Left ventricle myocardium inferior (tissue), 1 donor: ENCODE data around the gene TNFRSF8. TPM values are rescaled to one million over a fixed set of nuclear protein-coding genes. Genes with fewer than 3 reads are reported as not detected.
A peak's percentile ranks its signal among the peaks of the same experiment; 100 is the strongest.
"Not testable (repeated sequence)": the region's sequence is repeated elsewhere in the genome, so short reads cannot be mapped to it uniquely, and the experiment has no call there.

Experiments
- DNase-seq: peaks from one replicate; pipeline ENCODE4 v3.0.0-alpha.2; 2020
- H3K27ac ChIP-seq: fragments of 200-600 bp; replicated peaks from 2 replicates; pipeline ENCODE4 v1.8.0; 2021
- H3K27me3 ChIP-seq: fragments of 200-600 bp; 2 replicates; pipeline ENCODE4 v1.8.0; 2021; ENCODE audit warnings: low read depth
- H3K36me3 ChIP-seq: fragments of 200-600 bp; 2 replicates; pipeline ENCODE4 v1.8.0; 2021
- H3K4me1 ChIP-seq: fragments of 200-600 bp; 2 replicates; pipeline ENCODE4 v1.8.0; 2021
- H3K4me3 ChIP-seq: fragments of 200-600 bp; 2 replicates; pipeline ENCODE4 v1.8.0; 2021; ENCODE audit warnings: mild to moderate bottlenecking, moderate library complexity
- H3K9me3 ChIP-seq: fragments of 200-600 bp; replicated peaks from 2 replicates; pipeline ENCODE4 v1.8.0; 2021
- CTCF ChIP-seq: fragments of 200-600 bp; IDR thresholded peaks from 2 replicates; pipeline ENCODE4 v1.8.0; 2021; ENCODE audit warnings: antibody characterized with exemption, mild to moderate bottlenecking, borderline replicate concordance
- intact Hi-C: fragments of 100-400 bp; cut with micrococcal nuclease; formaldehyde crosslinking; loops from one replicate; pipeline ENCODE4 v1.11.0; 2022
- total RNA-seq: library from RNA; stranded (reverse); fragmentation: NEBNext Ultra II Directional; extraction: Animal tissue kit (Norgen Biotek cat#: 25700); gene quantifications from one replicate; pipeline ENCODE4 v1.2.1, GENCODE V29; 2021
- donor health status: DM: no; HTN: yes; CAD: no; lungs with severe emphysema.

The TNFRSF8 gene
- total RNA-seq, 1 donor from 2014 or later: 0.82 TPM

GRCh38 chr1:12028957-12029511, 34.1 kb upstream of the TNFRSF8 start:
- no peak overlapping the region for H3K4me3 ChIP-seq
- no peak for TF ChIP-seq CTCF
- peaks cover 68% of the 10 kb centered on the region for H3K36me3 ChIP-seq
- DNase-seq: no peak
- H3K27me3 ChIP-seq: no peaks in the 10 kb centered on the region
- H3K4me1 ChIP-seq: peaks cover under 1% of the 10 kb centered on the region
- no peak overlapping the region for H3K27ac ChIP-seq
- intact Hi-C loops: no loop called here
- H3K9me3 ChIP-seq: no peaks in the 10 kb centered on the region

DNA sequence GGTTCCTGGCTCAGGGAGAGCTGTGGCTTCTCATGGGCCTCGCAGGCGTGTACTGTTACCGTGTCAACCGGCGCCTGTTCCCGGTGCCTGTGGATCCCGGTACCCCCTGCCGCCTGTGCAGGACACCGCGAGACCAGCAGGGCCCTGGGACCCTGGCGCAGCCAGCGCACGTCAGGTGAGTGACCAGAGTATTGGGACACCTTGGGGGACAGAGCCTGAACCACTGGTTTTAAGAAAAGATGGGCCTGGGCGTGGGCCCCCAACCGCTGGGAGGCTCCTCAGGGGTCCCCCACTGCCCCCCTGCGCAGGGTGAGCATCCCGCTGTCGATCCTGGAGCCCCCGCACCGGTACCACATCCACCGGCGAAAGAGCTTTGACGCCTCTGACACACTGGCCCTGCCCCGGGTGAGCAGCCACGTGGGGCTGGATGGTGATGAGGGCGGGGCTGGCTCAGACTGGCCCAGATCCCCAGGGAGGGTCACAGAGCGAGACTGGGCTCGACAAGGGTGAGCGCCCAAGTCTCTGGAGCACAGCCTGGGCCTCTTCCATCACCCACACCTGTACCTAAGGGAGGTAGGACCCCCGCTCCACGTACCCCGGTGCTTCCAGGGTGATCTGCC, 33.3 kb upstream of the TNFRSF8 start:
- no peak overlapping the region for H3K4me3 ChIP-seq
- intact Hi-C loops: no loop called here
- peaks cover 61% of the 10 kb centered on the region for H3K36me3 ChIP-seq
- H3K27me3 ChIP-seq: no peaks in the 10 kb centered on the region
- H3K27ac ChIP-seq: no peak overlapping the region
- H3K9me3 ChIP-seq: no peaks in the 10 kb centered on the region
- peaks cover 7% of the 10 kb centered on the region for H3K4me1 ChIP-seq
- no peak for DNase-seq
- no peak for TF ChIP-seq CTCF

DNA sequence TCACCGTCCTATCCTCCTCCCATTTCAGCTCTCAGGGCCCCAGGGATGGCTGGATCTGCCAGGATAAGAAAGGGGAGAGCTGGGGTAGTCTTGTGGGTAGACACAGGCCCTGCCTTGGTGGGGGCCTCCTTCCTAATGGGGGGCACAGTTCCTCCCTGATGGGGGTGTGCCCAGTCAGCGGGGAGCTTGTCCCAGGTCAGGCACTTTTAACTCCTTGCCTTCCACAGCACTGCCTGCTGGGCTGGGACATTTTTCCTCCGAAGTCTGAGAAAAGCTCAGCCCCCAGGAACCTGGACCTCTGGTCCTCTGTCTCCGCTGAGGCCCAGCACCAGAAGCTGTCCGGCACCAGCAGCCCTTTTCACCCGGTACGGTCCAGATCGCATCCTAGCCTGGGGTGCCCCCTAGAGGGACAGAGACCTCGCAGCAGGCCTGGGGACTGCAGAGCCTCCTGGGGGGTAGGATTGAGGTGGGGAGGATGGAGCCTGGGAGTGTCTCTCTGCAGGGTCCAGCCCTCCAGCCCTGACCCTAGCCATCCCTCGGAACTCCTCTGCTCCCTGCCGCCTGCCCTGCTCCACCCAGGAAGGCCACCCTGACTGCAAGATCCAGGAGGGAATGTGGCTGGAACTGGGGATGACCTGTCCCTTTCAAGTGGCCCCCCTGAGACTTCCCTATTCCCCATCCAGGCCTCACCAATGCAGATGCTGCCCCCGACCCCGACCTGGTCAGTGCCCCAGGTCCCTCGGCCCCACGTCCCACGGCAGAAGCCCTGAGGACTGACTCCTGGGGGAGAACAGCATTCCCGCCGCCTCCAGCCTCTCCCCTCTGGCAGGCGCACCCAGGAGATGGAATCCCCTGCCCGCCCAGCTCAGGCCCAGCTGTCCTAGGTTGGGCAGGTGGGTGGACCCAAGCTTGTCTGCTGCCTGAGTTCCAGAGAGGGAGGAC, 31.8 kb upstream of the TNFRSF8 start:
- Histone ChIP-seq H3K4me3 (no peak overlapping the region), H3K27me3 (no peaks in the 10 kb centered on the region), H3K4me1 (peaks cover 7% of the 10 kb centered on the region), H3K27ac (no peak overlapping the region), H3K9me3 (no peaks in the 10 kb centered on the region), H3K36me3 (peaks cover 46% of the 10 kb centered on the region)
- peak; percentile 46 for DNase-seq
- intact Hi-C loops: no loop called here
- TF ChIP-seq CTCF: peak; percentile 71

DNA sequence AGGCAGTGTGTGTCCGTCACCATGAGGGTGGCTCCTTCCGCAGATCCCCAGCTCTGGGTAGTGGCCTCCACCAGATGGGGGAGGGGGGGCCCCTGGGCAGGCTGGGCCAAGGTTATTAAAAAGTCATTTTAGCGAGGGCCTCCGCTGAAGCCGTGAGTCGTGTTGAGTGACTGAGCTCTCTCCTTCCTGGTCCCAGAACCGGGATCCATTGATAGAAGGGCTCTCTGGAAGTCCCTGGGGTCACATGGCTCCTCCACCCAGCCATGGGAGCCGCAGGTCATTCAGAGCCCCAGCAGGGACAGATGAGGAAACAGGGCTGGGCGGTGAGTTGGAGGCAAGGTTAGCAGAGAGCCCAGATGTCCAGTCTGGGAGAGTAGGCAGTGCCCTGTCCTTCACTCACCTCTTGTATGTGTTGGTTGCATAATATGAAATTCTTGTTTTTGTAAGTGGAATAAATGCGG, 30.9 kb upstream of the TNFRSF8 start:
- no peak for DNase-seq
- intact Hi-C loops: no loop called here
- peaks cover 7% of the 10 kb centered on the region for H3K4me1 ChIP-seq
- TF ChIP-seq CTCF: no peak
- no peak overlapping the region for H3K27ac ChIP-seq
- no peaks in the 10 kb centered on the region for H3K9me3 ChIP-seq
- no peak overlapping the region for H3K4me3 ChIP-seq
- peaks cover 40% of the 10 kb centered on the region for H3K36me3 ChIP-seq
- H3K27me3 ChIP-seq: no peaks in the 10 kb centered on the region

- Histone ChIP-seq H3K36me3 (peaks cover 30% of the 10 kb centered on the region), H3K27ac (peak overlapping the region; percentile 51)
- intact Hi-C loops, H3K4me3 ChIP-seq, H3K27me3 ChIP-seq, DNase-seq, H3K9me3 ChIP-seq, H3K4me1 ChIP-seq: not testable (repeated sequence)
These were observed 29.7 kb upstream of the TNFRSF8 start for GRCh38 chr1:12033441-12033840.
